A673 (cell line): ENCODE data around the gene SUN1.

Experiments used
- EZH2 ChIP-seq: fragments of 200-600 bp; sonication (generic); IDR thresholded peaks from 2 replicates; pipeline ENCODE4 v1.6.1; 2017; ENCODE audit warnings: borderline replicate concordance, low read depth, mild to moderate bottlenecking, mixed read lengths, antibody characterized with exemption, low read length; ENCODE audit not compliant: poor library complexity, severe bottlenecking
- TF ChIP-seq, protein P1 (sequence below): fragments of 300-800, 200-600 bp; sonication (generic); conservative IDR thresholded peaks from 2 replicates; pipeline ENCODE4 v1.5.1; 2017; ENCODE audit warnings: low read depth, mild to moderate bottlenecking, antibody characterized with exemption, low read length, moderate library complexity, mixed read lengths

DNA sequence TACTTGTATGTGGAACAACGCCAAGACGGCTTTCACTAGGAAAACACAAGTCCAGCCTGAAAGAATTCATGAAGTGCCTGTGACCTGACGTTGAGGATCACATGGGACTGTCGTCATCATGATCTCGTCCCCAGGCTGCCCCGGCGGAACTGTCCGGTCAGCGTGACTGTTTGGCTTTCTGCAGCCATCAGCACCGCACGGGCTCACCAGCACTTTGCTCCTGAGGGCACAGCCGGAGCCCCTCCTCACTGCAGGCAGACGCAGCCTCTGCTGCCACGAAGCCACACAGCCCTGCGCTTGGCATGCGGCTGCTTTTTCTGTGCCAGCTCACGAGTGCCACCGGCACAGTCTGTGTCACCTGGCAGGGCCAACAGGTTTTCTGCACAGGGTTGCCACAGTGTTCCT, 34.7 kb downstream of the SUN1 start:
- TF ChIP-seq, protein P1, sequence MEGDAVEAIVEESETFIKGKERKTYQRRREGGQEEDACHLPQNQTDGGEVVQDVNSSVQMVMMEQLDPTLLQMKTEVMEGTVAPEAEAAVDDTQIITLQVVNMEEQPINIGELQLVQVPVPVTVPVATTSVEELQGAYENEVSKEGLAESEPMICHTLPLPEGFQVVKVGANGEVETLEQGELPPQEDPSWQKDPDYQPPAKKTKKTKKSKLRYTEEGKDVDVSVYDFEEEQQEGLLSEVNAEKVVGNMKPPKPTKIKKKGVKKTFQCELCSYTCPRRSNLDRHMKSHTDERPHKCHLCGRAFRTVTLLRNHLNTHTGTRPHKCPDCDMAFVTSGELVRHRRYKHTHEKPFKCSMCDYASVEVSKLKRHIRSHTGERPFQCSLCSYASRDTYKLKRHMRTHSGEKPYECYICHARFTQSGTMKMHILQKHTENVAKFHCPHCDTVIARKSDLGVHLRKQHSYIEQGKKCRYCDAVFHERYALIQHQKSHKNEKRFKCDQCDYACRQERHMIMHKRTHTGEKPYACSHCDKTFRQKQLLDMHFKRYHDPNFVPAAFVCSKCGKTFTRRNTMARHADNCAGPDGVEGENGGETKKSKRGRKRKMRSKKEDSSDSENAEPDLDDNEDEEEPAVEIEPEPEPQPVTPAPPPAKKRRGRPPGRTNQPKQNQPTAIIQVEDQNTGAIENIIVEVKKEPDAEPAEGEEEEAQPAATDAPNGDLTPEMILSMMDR = no peak
- no peak for TF ChIP-seq EZH2
